GM19035 (cell line): ENCODE data around the gene TWNK.
A peak's percentile ranks its signal among the peaks of the same experiment; 100 is the strongest.
"Not testable (repeated sequence)": the region's sequence is repeated elsewhere in the genome, so short reads cannot be mapped to it uniquely, and the experiment has no call there.

Experiments used
- ATAC-seq: cut with Tn5 transposase; IDR thresholded peaks from one replicate; pipeline ENCODE4 v1.9.1; 2021; ENCODE audit not compliant: unreplicated experiment

TWNK gene

DNA sequence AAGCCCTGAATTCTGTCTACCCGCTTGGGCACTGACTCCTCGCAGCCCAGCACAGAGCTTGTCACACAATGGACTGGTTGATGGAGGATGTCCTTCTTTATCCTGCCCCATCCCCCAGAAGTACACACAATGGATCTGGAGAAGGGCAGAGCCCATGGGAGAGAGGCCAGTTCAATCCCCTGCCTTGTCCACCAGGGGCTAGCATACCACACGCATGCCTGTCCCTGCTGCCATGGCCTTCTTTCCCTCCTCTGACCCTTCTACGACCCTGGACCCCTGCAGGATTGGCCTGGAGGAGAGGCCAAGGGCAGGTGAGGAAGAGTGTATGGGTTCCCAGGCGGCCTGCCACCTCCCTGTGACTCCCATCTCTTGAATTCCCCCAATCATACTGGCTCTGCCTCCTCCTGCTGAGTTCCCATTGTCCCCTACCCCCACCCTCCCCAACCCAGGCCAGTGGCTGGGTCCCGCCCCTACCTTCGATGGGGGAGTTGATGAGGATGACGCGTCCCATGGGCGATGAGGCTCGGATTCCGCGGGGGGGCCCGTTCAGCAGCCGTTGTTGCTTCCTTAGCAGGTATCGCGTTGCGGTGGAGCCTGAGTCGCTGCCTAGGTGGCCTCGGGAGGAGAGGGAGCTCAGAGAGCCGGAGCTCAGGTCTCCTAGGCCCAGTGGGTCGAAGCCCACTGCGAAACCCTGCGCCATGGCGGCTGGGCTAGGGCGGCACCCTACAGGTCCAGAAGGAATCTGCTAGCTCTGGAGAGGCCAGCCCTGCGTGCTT is 42.4 kb downstream of the TWNK start:
- no peak for ATAC-seq

DNA sequence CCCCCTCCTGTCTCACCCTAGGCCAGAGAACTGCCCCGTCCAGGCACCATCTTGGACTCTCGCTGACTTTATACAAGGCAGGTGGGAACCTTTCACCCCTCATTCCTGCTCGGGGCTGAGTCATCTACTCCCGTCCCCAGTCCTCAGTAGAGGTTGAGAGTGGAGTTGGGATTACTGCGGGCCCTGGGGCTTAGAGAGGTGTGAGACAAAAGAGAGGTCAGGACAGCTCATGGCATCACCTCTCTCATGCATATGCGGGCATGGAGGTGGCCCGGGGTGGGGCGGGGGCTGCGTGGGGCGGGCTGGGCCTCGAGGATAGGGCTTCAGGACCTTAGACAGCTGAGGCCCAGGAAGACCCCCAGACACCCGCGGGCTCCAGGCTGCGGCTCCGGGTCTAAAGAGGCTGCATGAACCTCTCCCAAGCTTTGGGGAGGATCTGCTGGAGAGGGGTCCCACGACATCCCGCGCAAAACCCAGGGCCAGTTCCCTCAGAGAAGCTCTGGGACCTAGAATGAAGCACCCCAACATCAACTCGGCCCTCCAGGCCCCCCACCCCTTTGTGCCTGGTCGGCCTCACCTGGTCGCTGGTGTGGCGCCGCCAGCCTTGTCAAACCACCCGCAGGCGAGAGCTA is 43.3 kb downstream of the TWNK start:
- ATAC-seq: no peak

DNA sequence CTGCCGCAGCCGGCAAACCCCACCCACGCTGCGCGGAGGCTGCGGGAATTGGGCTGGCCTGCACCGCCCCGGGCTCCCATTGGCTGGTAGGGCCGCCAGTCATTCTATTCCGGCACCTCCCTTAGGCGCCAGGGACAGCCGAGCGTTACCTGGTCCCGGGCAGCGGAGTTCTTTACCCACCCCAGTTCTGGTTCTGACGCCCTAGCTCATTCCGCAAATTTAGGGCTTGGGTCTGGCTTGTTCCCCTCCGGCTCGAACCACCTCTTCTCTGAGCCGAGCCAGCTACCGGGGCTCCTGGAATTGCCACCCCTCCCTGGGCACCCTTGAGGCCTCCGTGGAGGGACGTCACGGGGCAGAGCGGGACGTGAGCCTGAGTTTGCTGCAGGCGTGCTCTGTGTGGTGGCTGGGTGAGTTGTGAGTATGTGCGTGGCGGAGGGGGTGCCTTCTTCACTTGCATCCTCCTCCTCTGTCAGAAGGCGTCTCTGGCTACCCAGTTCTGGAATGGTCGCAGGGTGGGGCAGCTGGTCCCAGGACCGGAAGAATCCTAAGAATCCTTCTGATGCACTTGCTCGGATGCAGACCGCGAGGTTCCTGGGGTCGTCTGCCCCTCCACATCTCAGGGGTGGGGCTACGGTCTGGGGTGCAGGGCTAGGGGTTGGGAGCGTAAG is 43.9 kb downstream of the TWNK start, which contains the start of the genes PDZD7 and SFXN3:
TSS of gene PDZD7 (minus strand) at position 2 of the 668 bp plus-strand sequence. CDS start 910 bp downstream, outside the sequence.
TSS of gene SFXN3 (plus strand) at position 107 of the 668 bp plus-strand sequence. CDS start 3,461 bp downstream, outside the sequence.
- ATAC-seq: peak; percentile 96

DNA sequence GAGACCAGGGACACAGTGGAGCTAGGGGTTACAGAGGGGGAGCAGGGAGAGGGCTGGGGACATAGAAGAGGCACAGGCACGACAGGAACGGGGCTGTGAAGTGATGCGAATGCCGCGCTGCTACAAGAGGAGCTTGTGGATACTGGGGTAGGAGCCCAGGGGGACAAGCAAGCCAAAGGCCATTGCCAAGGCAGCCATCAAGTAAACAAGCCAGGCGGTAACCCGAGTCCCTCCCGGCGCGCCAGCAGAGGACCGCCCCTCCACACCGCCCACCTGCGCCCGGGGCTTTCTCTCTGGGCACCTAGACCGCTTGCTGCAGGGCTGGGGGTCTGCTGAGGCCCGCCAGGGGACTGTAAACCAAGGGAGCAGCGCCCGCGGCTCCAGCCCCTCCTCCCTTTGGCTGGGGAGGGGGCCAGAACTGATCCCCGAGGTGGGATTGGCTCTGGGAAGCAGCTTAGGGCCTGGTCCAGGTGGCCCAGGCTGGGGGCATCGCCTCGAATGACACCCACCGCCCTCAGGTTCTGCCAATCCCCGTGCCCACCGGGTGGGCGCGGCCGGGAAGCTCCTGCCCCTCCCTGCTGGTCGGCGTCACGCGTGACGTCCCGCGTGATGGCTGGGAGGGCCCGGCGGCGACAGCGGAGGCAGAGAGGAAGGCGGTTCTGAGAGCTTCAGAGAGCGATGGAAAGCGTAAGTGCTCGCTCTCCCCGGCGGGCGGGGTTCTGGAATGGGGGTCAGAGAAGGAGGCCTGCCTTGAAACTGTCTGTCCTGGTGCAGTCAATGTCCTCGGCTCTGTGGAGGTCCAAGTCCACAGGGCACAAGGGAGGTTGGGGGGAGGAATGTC is 44.7 kb downstream of the TWNK start:
- no peak for ATAC-seq

DNA sequence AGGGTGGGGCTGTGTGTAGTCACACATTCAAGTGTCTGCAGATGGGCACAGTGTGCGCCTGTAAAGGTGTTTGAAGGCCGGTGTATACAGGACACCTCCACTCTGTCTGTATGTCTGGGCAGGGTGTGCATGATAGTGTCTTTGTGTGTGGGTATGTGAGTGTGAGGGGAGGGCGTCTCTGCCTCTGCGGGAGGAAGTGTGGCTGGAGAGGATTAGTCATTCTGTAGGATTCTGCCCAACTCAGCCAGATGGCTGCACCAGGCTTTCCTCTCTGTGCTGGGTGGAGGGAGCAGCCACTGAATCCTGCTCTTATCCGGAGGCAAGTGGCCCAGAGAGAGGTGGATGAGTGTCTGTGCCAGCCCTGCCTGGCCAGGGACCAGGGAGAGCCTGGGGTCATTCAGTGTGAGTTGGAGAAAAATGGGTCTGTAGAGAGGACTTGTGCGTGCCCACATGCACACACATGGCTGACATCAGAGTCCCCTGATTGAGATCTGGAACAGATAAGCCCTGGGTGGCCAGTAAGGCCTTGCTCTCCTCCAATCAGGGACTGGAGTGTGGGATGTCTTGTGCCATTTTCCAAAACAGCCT is 45.4 kb downstream of the TWNK start:
- no peak for ATAC-seq

DNA sequence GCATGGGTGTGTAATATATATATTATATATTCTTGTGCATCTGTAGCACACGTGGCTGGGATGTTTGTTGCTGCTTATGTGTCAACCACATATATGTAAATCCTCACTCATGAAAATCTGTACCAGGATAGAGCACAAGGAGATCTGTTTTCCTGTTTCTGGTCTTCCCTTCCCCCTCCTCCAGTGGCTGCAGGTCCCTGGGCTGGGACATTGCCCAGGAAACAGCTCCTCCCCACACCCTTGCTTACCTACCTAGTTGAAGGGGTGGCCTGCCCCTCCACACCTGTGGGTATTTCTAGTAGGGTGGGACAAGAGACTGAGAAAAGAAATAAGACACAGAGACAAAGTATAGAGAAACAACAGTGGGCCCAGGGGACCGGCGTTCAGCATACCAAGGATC is 45.9 kb downstream of the TWNK start:
- ATAC-seq: no peak

DNA sequence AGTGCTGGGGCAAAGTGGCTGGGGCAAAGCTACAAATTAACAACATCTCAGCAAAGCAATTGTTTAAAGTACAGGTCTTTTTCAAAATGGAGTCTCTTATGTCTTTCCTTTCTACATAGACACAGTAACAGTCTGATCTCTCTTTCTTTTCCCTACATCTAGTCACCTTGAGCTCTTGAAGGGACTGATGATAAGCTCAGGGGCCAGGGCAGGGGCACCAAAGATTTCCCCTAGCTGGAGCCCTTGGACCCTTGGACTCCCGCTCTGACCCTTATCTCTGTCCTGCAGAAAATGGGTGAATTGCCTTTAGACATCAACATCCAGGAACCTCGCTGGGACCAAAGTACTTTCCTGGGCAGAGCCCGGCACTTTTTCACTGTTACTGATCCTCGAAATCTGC is 47.1 kb downstream of the TWNK start:
- not testable (repeated sequence) for ATAC-seq

DNA sequence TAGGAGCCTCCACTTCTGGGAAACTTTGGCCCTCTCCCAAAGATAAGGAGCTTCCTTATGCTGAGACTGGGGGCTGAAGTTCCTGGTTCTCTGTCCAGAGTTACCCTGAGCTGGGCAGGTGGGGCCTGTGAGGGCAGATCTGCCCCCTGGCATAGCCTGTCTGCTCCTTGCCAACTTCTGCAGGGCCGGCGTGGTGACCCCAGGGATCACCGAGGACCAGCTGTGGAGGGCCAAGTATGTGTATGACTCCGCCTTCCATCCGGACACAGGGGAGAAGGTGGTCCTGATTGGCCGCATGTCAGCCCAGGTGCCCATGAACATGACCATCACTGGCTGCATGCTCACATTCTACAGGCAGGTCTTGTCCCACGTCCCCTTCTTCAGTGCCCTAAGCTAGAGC is 48.0 kb downstream of the TWNK start:
- no peak for ATAC-seq

DNA sequence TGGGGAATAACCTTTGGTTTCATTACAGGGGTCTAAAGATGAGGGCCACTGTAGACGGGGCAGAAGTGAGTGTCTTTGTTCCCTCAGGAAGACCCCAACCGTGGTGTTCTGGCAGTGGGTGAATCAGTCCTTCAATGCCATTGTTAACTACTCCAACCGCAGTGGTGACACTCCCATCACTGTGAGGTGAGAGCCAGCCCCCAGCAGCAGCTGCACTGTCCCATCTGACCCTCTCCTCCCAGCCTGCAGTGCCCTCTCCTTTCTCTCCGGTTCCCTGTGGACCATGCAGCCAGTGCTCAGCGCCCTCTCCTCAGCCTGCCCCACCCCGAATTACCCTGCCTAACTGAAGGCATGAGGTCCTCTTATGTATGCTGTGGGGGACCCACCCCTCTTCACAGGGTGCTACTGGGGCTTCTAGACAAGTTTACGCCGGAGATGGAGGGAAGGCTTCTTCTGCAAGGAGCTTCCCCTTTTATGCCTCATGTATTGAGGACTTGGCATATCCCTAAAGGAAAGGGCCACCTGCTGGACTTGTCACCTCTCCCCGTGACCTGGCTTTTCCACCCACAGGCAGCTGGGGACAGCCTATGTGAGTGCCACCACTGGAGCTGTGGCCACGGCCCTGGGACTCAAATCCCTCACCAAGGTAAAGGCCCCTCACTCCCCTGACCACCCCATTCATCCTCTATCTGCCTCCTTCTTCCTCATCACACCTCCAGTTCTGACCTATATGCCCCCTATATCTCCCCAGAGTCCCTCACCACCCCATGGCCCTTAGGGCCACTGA is 48.8 kb downstream of the TWNK start:
- no peak for ATAC-seq

DNA sequence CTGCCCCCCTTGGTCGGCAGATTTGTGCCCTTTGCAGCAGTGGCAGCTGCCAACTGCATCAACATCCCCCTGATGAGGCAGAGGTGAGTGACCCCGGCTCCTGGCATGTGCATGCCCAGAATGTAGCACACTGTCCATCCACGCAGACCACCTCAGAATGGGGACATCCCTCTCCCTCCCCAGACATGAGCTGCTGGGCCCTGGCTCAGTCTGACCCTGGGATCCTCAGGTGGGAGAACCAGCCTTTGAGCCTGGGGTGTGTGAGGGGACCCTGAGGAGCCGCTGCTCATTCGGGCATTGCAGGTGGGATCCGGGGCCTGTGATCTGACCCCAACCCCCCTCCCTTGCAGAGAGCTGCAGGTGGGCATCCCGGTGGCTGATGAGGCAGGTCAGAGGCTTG is 49.4 kb downstream of the TWNK start:
- ATAC-seq: no peak

DNA sequence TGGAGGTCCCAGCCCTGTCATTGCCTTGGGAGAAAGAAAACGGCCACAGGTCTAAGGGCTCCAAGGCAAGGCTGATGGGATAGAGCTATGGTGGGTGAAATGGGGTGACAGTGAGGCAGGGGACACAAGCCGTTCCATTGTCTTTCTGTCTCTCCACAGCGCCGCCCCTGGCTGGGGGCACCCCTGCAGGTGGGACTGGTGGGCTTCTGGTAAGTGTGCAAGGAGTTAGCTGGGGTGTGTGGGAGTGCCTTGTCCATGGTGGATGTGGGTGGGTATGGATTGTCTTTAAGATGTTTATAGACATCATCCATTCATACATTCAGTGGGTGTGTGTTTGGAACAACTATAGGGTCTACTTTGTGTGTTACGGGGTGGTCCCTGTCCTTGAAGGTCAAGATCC is 51.1 kb downstream of the TWNK start:
- no peak for ATAC-seq

DNA sequence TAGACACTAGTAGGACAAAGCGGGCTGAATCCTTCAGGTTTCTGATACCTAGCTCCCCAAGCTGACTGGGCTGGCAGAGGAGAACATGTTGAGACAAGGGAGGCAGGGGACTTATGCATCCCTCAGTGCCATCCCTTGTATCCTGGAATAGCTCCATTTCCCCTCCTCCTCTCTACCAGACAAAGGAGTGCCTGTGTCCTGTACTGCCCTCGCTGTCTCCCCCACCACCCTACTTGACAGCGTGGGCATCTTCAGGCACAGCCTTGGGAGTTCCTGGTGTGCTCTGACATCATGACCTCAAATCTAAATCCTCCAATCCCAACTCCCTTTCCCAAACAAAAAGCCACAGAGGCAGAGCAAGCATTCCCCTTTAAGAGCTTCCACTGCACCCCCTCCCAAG is 52.7 kb downstream of the TWNK start:
- ATAC-seq: no peak

DNA sequence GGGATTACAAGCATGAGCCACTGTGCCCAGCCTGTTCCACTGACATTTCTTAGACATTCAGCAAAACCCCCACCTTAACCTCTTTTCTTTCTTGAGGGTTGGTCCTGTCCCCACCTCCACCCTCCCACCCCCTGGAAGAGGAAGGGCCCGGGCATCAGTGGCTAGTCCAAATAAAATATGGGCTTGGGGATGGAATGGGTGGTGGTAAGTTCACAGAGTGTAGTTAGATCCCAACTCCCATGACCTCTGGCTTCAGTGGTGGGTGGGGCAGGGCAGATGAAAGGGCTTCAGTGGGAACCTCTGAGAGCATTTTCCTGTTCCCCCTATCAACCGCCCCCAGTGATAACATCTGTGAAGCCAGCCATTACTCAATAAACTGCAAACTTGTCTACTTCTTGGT is 53.5 kb downstream of the TWNK start:
- ATAC-seq: no peak

DNA sequence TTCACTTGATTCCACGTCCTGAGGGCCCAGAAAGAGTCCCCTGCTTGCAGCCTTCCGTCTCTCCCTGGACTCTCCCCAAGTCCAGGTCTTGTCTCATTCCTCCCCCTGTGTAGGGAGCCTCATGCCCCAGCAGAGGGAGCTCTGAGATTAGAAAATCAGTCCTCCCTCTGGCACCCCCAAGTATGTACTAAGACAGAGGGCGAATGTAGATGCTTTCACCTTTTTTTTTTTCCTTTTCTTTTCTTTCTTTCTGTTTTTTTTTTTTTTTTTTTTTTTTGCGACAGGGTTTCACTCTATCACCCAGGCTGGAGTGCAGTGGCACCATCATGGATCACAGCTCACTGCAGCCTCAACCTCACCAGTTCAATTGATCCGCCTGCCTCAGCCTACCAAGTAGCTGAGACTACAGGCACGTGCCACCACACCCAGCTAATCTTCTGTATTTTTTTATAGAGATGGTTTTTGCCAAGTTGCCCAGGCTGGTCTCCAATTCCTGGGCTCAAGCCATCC is 54.0 kb downstream of the TWNK start:
- ATAC-seq: no peak

DNA sequence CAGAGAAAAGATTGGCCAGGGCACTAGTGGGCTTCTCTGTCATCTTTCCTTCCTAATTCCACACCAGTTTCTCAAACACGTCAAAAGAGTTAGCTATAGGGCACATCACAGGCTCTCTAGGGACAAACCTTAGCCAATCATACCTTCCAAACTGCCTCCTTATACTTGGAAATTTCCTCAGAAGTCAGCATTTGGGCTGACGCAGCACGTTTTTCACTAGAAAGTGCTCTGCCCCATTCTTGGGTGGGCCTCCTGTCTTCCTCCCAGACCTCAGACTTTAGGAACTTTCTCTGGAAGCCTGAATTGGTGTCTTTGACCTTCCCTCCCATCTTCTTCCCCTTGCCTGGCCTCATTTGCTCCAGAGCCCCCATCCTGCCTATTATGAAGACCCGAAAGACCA is 54.8 kb downstream of the TWNK start:
- no peak for ATAC-seq

DNA sequence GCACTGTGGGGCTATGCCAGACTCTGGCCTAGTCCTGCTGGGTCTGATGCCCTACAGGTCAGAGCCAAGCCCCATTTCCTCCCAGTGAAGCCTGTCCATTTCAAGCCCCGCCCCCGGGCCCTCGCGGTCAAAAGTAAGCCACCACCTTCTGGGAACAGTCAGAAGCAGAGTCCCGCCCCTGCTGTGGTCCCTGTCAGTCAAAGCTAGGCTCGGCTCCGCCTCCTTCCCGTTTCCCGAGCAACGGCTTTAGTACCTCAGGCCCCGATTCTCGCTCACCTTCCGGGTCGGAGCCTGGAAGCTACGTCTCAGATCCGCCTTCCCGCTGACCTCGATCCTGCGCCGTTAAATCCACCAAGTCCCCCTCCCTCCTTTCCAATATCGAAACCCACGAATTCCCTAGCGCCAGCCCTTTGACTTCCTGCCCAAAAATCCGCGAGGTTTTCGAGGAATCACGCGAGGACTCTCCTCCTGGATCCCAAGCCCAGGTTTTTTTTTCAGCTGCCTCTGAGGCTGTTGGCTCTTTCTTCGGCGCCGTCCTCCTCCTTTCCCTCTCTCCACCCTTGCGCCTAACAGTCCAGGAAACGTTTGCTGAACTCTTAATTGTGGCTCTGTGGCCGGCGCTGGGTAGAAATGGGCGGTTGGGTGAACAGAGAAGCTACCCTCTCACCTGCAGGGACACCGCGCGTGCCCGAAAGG is 55.5 kb downstream of the TWNK start:
- peak; percentile 94 for ATAC-seq

DNA sequence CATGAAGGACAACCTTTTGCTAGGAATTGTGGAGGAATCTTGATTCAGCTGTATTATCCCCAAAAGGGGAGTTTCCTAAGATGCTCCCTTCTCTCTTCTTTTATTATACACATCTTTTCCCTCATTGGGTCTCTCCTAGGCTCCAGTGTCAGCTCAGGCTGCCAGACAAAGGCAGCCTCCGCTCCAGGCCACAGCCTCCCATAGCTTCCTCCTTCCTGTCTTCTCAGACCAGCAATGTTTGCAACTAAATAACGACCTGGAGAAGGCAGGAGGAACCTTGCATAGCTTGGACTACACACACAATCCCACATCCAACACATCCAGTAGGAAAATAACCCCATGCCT is 56.0 kb downstream of the TWNK start:
- no peak for ATAC-seq
